HepG2 (cell line): Measurements from ENCODE around the gene TMEM74B. TPM values are rescaled to one million over a fixed set of nuclear protein-coding genes. Genes with fewer than 3 reads are reported as not detected.

Experiments used
- ARHGAP35 ChIP-seq: sonication (generic); formaldehyde crosslinking; IDR thresholded peaks from 2 replicates; pipeline ENCODE4 v1.9.0; 2022; ENCODE audit warnings: mild to moderate bottlenecking, inconsistent platforms, moderate library complexity, missing genetic modification reagents, borderline replicate concordance
- ARNT ChIP-seq: fragments of 450-650 bp; IDR thresholded peaks from 2 replicates; pipeline ENCODE4 v1.6.1; 2017
- ATF4 ChIP-seq, 2 experiments: fragments of 450-650 bp in 1 of 2; sonication (generic) in 1 of 2; formaldehyde crosslinking; IDR thresholded peaks; 2 replicates each; pipeline versions ENCODE4 v1.5.0 to v1.8.0; 2020 to 2022; ENCODE audit warnings: mild to moderate bottlenecking in 1 of 2, missing genetic modification reagents in 1 of 2
- CREB1 ChIP-seq, 2 experiments: fragments of 450-650 bp in 1 of 2; IDR thresholded peaks; 2 replicates each; pipeline ENCODE4 v1.6.1; 2016 to 2017; ENCODE audit warnings: control low read depth in 1 of 2, mild to moderate bottlenecking in 1 of 2, missing compliant biosample characterization in 1 of 2, missing genetic modification characterization in 1 of 2
- GABPA ChIP-seq, 2 experiments: IDR thresholded peaks; 2 replicates each; pipeline ENCODE4 v1.6.1; 2011 to 2016; ENCODE audit warnings: low read depth in 2 of 2, low read length in 1 of 2, missing biosample characterization in 1 of 2, missing genetic modification characterization in 1 of 2
- GPN1 ChIP-seq: sonication (generic); formaldehyde crosslinking; IDR thresholded peaks from 2 replicates; pipeline ENCODE4 v1.5.1; 2020; ENCODE audit warnings: missing genetic modification reagents, borderline replicate concordance
- SMARCC2 ChIP-seq: fragments of 450-650 bp; IDR thresholded peaks from 2 replicates; pipeline ENCODE4 v1.6.1; 2017; ENCODE audit warnings: antibody characterized with exemption, mild to moderate bottlenecking
- SOX5 ChIP-seq: IDR thresholded peaks from 2 replicates; pipeline ENCODE4 v1.6.1; 2016; ENCODE audit warnings: borderline replicate concordance
- STAT5B ChIP-seq: sonication (generic); formaldehyde crosslinking; IDR thresholded peaks from 2 replicates; pipeline ENCODE4 v1.4.0; 2020; ENCODE audit warnings: missing genetic modification reagents
- YEATS2 ChIP-seq: sonication (generic); formaldehyde crosslinking; IDR thresholded peaks from 2 replicates; pipeline ENCODE4 v1.4.0; 2020; ENCODE audit warnings: missing genetic modification reagents, borderline replicate concordance
- ZFP41 ChIP-seq: sonication (generic); formaldehyde crosslinking; IDR thresholded peaks from 2 replicates; pipeline ENCODE4 v1.4.0; 2020; ENCODE audit warnings: mild to moderate bottlenecking, missing genetic modification reagents, borderline replicate concordance
- ZNF253 ChIP-seq: sonication (generic); formaldehyde crosslinking; IDR thresholded peaks from 2 replicates; pipeline ENCODE4 v1.8.0; 2022; ENCODE audit warnings: mild to moderate bottlenecking, missing genetic modification reagents, borderline replicate concordance
- ZNF652 ChIP-seq: IDR thresholded peaks from 2 replicates; pipeline ENCODE4 v1.6.1; 2016; ENCODE audit warnings: low read depth, borderline replicate concordance
- polyA plus RNA-seq, 8 experiments: library from polyadenylated mRNA; depleted of rRNA in 3 of 8; stranded (reverse) in 7 of 8; unstranded in 1 of 8; fragments of >200 nt; fragmentation: Illumina TruSeq in 4 of 8; extraction: Trizol in 4 of 8; gene quantifications; 2 replicates each; pipeline versions ENCODE4 v1.2.1 to v1.2.3, GENCODE V29; 2011 to 2016; ENCODE audit warnings: low read depth in 4 of 8, missing spikeins in 1 of 8, mixed read lengths in 1 of 8; ENCODE audit not compliant: insufficient read depth in 1 of 8
- total RNA-seq, 5 experiments: library from RNA; depleted of rRNA; stranded (reverse); fragments of >200 nt; fragmentation: Illumina TruSeq; extraction: Trizol; gene quantifications; 2 replicates each; pipeline ENCODE4 v1.2.3, GENCODE V29; 2016; ENCODE audit warnings: low read depth in 1 of 5
- TF ChIP-seq, protein P1 (sequence below): sonication (generic); formaldehyde crosslinking; IDR thresholded peaks from 2 replicates; pipeline ENCODE4 v1.4.0; 2020; ENCODE audit warnings: missing genetic modification reagents
- TF ChIP-seq, protein P2 (sequence below): sonication (generic); formaldehyde crosslinking; IDR thresholded peaks from 2 replicates; pipeline ENCODE4 v1.8.0; 2022; ENCODE audit warnings: mild to moderate bottlenecking, missing genetic modification reagents, borderline replicate concordance
- TF ChIP-seq, protein P3 (sequence below): IDR thresholded peaks from 2 replicates; pipeline ENCODE4 v1.6.1; 2016
- TF ChIP-seq, protein P4 (sequence below): sonication (generic); formaldehyde crosslinking; conservative IDR thresholded peaks from 2 replicates; pipeline ENCODE4 v1.8.0; 2022; ENCODE audit warnings: missing genetic modification reagents

TMEM74B gene
- total and polyA plus RNA-seq, 2 of the 13 experiments (the other 11 are each of a cell fraction or from before 2014, with no cell fraction given) = 4.7 to 18.4 TPM

DNA sequence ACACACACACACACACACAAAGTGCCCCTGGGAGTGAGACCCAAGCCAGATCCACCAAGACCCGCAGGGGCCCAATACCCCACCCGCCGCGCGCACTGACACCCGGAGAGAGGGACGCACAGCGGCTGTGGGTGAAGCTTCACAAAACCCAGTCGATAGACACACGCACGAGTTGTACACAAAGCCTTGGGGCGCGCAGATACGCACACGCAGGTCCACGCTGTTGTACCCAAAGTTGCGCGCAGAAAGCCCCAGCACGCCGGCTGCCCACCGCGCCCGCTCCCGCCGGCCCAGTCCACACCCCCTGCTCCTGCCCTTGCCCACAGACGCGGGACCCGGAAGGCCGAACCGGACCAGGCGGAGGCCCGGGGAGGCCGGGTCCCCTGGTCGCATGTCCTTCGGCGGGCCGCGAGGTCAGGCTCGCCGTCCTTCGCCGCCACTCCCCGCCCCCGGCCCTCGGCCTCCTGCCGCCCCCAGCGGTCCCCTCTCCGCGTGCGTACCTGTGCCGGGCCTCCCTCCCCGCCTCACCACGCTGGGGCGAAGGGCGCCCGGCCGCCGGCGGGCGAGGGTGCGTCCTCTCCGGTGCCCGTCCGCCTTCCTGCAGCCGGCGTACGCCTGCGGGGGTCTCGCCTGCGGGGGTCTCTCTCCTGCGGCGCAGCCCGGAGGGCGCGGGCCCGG, at the start of gene TMEM74B (continued):
- TF ChIP-seq, protein P1, sequence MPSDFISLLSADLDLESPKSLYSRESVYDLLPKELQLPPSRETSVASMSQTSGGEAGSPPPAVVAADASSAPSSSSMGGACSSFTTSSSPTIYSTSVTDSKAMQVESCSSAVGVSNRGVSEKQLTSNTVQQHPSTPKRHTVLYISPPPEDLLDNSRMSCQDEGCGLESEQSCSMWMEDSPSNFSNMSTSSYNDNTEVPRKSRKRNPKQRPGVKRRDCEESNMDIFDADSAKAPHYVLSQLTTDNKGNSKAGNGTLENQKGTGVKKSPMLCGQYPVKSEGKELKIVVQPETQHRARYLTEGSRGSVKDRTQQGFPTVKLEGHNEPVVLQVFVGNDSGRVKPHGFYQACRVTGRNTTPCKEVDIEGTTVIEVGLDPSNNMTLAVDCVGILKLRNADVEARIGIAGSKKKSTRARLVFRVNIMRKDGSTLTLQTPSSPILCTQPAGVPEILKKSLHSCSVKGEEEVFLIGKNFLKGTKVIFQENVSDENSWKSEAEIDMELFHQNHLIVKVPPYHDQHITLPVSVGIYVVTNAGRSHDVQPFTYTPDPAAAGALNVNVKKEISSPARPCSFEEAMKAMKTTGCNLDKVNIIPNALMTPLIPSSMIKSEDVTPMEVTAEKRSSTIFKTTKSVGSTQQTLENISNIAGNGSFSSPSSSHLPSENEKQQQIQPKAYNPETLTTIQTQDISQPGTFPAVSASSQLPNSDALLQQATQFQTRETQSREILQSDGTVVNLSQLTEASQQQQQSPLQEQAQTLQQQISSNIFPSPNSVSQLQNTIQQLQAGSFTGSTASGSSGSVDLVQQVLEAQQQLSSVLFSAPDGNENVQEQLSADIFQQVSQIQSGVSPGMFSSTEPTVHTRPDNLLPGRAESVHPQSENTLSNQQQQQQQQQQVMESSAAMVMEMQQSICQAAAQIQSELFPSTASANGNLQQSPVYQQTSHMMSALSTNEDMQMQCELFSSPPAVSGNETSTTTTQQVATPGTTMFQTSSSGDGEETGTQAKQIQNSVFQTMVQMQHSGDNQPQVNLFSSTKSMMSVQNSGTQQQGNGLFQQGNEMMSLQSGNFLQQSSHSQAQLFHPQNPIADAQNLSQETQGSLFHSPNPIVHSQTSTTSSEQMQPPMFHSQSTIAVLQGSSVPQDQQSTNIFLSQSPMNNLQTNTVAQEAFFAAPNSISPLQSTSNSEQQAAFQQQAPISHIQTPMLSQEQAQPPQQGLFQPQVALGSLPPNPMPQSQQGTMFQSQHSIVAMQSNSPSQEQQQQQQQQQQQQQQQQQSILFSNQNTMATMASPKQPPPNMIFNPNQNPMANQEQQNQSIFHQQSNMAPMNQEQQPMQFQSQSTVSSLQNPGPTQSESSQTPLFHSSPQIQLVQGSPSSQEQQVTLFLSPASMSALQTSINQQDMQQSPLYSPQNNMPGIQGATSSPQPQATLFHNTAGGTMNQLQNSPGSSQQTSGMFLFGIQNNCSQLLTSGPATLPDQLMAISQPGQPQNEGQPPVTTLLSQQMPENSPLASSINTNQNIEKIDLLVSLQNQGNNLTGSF = peak; percentile 85
- TF ChIP-seq, protein P2, sequence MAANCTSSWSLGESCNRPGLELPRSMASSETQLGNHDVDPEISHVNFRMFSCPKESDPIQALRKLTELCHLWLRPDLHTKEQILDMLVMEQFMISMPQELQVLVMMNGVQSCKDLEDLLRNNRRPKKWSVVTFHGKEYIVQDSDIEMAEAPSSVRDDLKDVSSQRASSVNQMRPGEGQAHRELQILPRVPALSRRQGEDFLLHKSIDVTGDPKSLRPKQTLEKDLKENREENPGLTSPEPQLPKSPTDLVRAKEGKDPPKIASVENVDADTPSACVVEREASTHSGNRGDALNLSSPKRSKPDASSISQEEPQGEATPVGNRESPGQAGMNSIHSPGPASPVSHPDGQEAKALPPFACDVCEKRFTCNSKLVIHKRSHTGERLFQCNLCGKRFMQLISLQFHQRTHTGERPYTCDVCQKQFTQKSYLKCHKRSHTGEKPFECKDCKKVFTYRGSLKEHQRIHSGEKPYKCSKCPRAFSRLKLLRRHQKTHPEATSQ (CRISPR knock-in tag) = no peak
- no peak for TF ChIP-seq SMARCC2
- peak; percentile 21; the same call in 1 of the 2 replicates for TF ChIP-seq ZNF253
- no peak for TF ChIP-seq STAT5B (CRISPR knock-in tag)
- TF ChIP-seq CREB1 (IDR thresholded peaks at IDR 0.05) = no peak
- no peak for TF ChIP-seq CREB1 (CRISPR knock-in tag; IDR thresholded peaks at IDR 0.05)
- TF ChIP-seq GABPA (IDR thresholded peaks at IDR 0.05; ENCODE audit: low read depth, low read length) = no peak
- TF ChIP-seq GABPA (CRISPR knock-in tag; IDR thresholded peaks at IDR 0.05; ENCODE audit: low read depth) = no peak
- no peak for TF ChIP-seq YEATS2
- TF ChIP-seq, protein P3, sequence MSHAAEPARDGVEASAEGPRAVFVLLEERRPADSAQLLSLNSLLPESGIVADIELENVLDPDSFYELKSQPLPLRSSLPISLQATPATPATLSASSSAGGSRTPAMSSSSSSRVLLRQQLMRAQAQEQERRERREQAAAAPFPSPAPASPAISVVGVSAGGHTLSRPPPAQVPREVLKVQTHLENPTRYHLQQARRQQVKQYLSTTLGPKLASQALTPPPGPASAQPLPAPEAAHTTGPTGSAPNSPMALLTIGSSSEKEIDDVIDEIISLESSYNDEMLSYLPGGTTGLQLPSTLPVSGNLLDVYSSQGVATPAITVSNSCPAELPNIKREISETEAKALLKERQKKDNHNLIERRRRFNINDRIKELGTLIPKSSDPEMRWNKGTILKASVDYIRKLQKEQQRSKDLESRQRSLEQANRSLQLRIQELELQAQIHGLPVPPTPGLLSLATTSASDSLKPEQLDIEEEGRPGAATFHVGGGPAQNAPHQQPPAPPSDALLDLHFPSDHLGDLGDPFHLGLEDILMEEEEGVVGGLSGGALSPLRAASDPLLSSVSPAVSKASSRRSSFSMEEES = no peak
- TF ChIP-seq ZNF652 = no peak
- TF ChIP-seq ARHGAP35 (CRISPR knock-in tag) = no peak
- TF ChIP-seq GPN1 (CRISPR knock-in tag) = no peak
- TF ChIP-seq SOX5 (CRISPR knock-in tag) = no peak; the same call in 1 of the 2 replicates
- TF ChIP-seq ATF4 (CRISPR knock-in tag; IDR thresholded peaks at IDR 0.05) = no peak
- TF ChIP-seq ZFP41 (CRISPR knock-in tag) = no peak
- TF ChIP-seq ARNT = no peak
- TF ChIP-seq, protein P4, sequence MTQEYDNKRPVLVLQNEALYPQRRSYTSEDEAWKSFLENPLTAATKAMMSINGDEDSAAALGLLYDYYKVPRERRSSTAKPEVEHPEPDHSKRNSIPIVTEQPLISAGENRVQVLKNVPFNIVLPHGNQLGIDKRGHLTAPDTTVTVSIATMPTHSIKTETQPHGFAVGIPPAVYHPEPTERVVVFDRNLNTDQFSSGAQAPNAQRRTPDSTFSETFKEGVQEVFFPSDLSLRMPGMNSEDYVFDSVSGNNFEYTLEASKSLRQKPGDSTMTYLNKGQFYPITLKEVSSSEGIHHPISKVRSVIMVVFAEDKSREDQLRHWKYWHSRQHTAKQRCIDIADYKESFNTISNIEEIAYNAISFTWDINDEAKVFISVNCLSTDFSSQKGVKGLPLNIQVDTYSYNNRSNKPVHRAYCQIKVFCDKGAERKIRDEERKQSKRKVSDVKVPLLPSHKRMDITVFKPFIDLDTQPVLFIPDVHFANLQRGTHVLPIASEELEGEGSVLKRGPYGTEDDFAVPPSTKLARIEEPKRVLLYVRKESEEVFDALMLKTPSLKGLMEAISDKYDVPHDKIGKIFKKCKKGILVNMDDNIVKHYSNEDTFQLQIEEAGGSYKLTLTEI = no peak
